Measurements from ENCODE around the gene GALNTL6. TPM values are rescaled to one million over a fixed set of nuclear protein-coding genes. Genes with fewer than 3 reads are reported as not detected.

GALNTL6 gene
- total and polyA plus RNA-seq, 2 of the 4 experiments (the other 2 are of a cell fraction) = under 0.01 TPM; not detected in 1

GRCh38 chr4:172900900-172901299, 1087.7 kb downstream of the GALNTL6 start:
- dilution Hi-C loops (cut with HindIII; ENCODE audit: low sequenced_read_pairs, unreplicated experiment) (no loop called here), intact Hi-C loops (cut with micrococcal nuclease) (no loop called here), in situ Hi-C loops (cut with MboI; ENCODE audit: low sequenced_read_pairs) (no loop called here)
- no peak overlapping the region for H4K5ac ChIP-seq (ENCODE audit: low read depth, low read length)
- H2AK5ac ChIP-seq (ENCODE audit: low read depth, low read length) = no peak overlapping the region
- no peak overlapping the region for H3K14ac ChIP-seq (replicated peaks; ENCODE audit: low read depth, low read length)
- H3K27me3 ChIP-seq (ENCODE audit: control insufficient read depth, insufficient read depth, low read length) = peaks cover 2% of the 10 kb centered on the region; the same call in 1 of the 2 replicates
- H3K4ac ChIP-seq (ENCODE audit: low read depth, low read length) = no peak overlapping the region
- BruUV-seq (replicated peaks) = no TSS peak
- no peak overlapping the region for H3K18ac ChIP-seq (ENCODE audit: low read depth, low read length)
- no peaks in the 10 kb centered on the region for H3K79me1 ChIP-seq (ENCODE audit: low read depth in 1 of 2, low read length in 2 of 2)
- H2BK120ac ChIP-seq (ENCODE audit: low read depth, low read length) = no peak overlapping the region
- H2AK9ac ChIP-seq (replicated peaks; ENCODE audit: low read depth, low read length, poor library complexity) = no peak overlapping the region
- H3K56ac ChIP-seq (ENCODE audit: extremely low read depth, insufficient read depth, low read length) = no peak overlapping the region
- no CpG with 5 or more reads among the region's 4 CpGs for WGBS, 2 experiments (ENCODE audit: extremely low coverage in 2 of 2, insufficient read length in 1 of 2)
- H4K20me1 ChIP-seq (ENCODE audit: insufficient read depth, low read length) = no peaks in the 10 kb centered on the region
- no peaks in the 10 kb centered on the region for H3K4me1 ChIP-seq (ENCODE audit: control insufficient read depth, insufficient read depth, low read length)
- no peaks in the 10 kb centered on the region for H3K36me3 ChIP-seq (ENCODE audit: control insufficient read depth, insufficient read depth, low read length)
- H3K9me3 ChIP-seq (ENCODE audit: control insufficient read depth, insufficient read depth, low read length) = peaks cover 3% of the 10 kb centered on the region; the same call in 1 of the 2 replicates
- no peak overlapping the region for H4K8ac ChIP-seq (ENCODE audit: low read depth in 2 of 2, low read length in 2 of 2)
- ChIA-PET POLR2A (ENCODE audit: unreplicated experiment) (no interaction called here), CTCF (no interaction called here)
- DNase-seq (no peak), ATAC-seq (ENCODE audit: low read depth) (no peak)
- no peak overlapping the region for H3K27ac ChIP-seq (ENCODE audit: insufficient read depth, low read length)
- no peak overlapping the region for H2BK15ac ChIP-seq (ENCODE audit: low read depth, low read length)
- H2AFZ ChIP-seq (replicated peaks; ENCODE audit: low read length, poor library complexity) = no peak overlapping the region
- H3K9me1 ChIP-seq (ENCODE audit: insufficient read depth, low read length) = no peaks in the 10 kb centered on the region
- H4K91ac ChIP-seq (ENCODE audit: insufficient read depth, low read depth, low read length) = no peak overlapping the region
- no peak overlapping the region for H3K9ac ChIP-seq (ENCODE audit: low read depth, low read length)
- H2BK5ac ChIP-seq (ENCODE audit: low read depth, low read length, poor library complexity, severe bottlenecking) = no peak overlapping the region
- H2BK20ac ChIP-seq (ENCODE audit: low read depth, low read length) = no peak overlapping the region
- H3K4me2 ChIP-seq (ENCODE audit: low read depth, low read length) = no peak overlapping the region
- H3K23ac ChIP-seq (ENCODE audit: low read depth, low read length) = no peak overlapping the region
- TF ChIP-seq SMC3 (IDR thresholded peaks at IDR 0.05; ENCODE audit: low read depth, low read length) (no peak), ELK1 (IDR thresholded peaks at IDR 0.05; ENCODE audit: borderline replicate concordance, low read depth, low read length) (no peak), NFE2L2 (IDR thresholded peaks at IDR 0.05; ENCODE audit: low read depth, low read length) (no peak), CEBPB (IDR thresholded peaks at IDR 0.05; ENCODE audit: low read depth, low read length) (no peak), MAFK (IDR thresholded peaks at IDR 0.05; ENCODE audit: low read depth, low read length) (no peak), POLR2A (IDR thresholded peaks at IDR 0.05; ENCODE audit: low read depth, low read length) (no peak), USF2 (IDR thresholded peaks at IDR 0.05; ENCODE audit: low read depth, low read length) (no peak), FOS (IDR thresholded peaks at IDR 0.05; ENCODE audit: low read depth, low read length) (no peak), RFX5 (IDR thresholded peaks at IDR 0.05; ENCODE audit: low read depth, low read length) (no peak), MAZ (IDR thresholded peaks at IDR 0.05; ENCODE audit: borderline replicate concordance, low read depth, low read length) (no peak), RCOR1 (IDR thresholded peaks at IDR 0.05; ENCODE audit: insufficient replicate concordance, low read length) (no peak), BHLHE40 (IDR thresholded peaks at IDR 0.05; ENCODE audit: low read depth, low read length) (no peak), CHD1 (IDR thresholded peaks at IDR 0.05; ENCODE audit: low read depth, low read length) (no peak)
- no peak overlapping the region for H3K4me3 ChIP-seq (ENCODE audit: insufficient read depth, low read depth, low read length)
